ENCODE data around the gene ZBTB7B.

Gene ZBTB7B

GRCh38 chr1:155002464-155003226, at the start of gene ZBTB7B:
ZBTB7B (plus strand) TSS chr1:155002802; CDS start chr1:155014661, 11,859 bp downstream.
- DNase-seq, result no peak

GRCh38 chr1:154953611-154954038, 49.0 kb upstream of the ZBTB7B start:
- DNase-seq, result no peak

GRCh38 chr1:154954541-154954940, 48.1 kb upstream of the ZBTB7B start:
- DNase-seq, result no peak

GRCh38 chr1:154955039-154955717, 47.4 kb upstream of the ZBTB7B start:
- DNase-seq, result no peak

- DNase-seq, result peak; percentile 90
Observed at GRCh38 chr1:154955718-154956543, 46.7 kb upstream of the ZBTB7B start, which contains the start of gene PBXIP1. PBXIP1 (minus strand) TSS chr1:154956099; CDS start chr1:154953721, 2,378 bp downstream.

GRCh38 chr1:154956544-154956941, 46.1 kb upstream of the ZBTB7B start:
- DNase-seq, result no peak

- DNase-seq, result no peak
Observed at GRCh38 chr1:154957091-154957657, 45.4 kb upstream of the ZBTB7B start.

- DNase-seq, result no peak
Observed at GRCh38 chr1:154958036-154958435, 44.6 kb upstream of the ZBTB7B start.

- no peak for DNase-seq
Observed at GRCh38 chr1:154958681-154959425, 43.7 kb upstream of the ZBTB7B start.

- no peak for DNase-seq
Observed at GRCh38 chr1:154959426-154959780, 43.2 kb upstream of the ZBTB7B start.

GRCh38 chr1:154960446-154961136, 42.0 kb upstream of the ZBTB7B start:
- DNase-seq, result no peak

- peak; percentile 55 for DNase-seq
Observed at GRCh38 chr1:154961207-154962155, 41.1 kb upstream of the ZBTB7B start, which contains the start of gene PYGO2. PYGO2 (minus strand) TSS chr1:154961782; CDS start chr1:154961576, 206 bp downstream.

- peak; percentile 32 for DNase-seq
Observed at GRCh38 chr1:154962156-154962749, 40.3 kb upstream of the ZBTB7B start.

- no peak for DNase-seq
Observed at GRCh38 chr1:154962795-154963330, 39.7 kb upstream of the ZBTB7B start.

- no peak for DNase-seq
Observed at GRCh38 chr1:154963643-154964042, 39.0 kb upstream of the ZBTB7B start.

- no peak for DNase-seq
Observed at GRCh38 chr1:154964359-154964758, 38.2 kb upstream of the ZBTB7B start.

- no peak for DNase-seq
Observed at GRCh38 chr1:154966111-154966510, 36.5 kb upstream of the ZBTB7B start.

GRCh38 chr1:154967331-154967950, 35.2 kb upstream of the ZBTB7B start:
- DNase-seq, result no peak

- DNase-seq, result no peak
Observed at GRCh38 chr1:154968731-154969130, 33.9 kb upstream of the ZBTB7B start.

All from MV-4-11 (cell line).